Right lobe of liver (tissue), 4 donors: ENCODE results near the gene DNAJC10.

ENCODE experiments used
- CTCF ChIP-seq, 4 donors: fragments of 200-600 bp in 3 of 4; fragments of 450-650 bp in 1 of 4; IDR thresholded peaks; one replicate each; pipeline versions ENCODE4 v1.5.1 to v1.8.0; 2016 to 2022; ENCODE audit warnings: antibody characterized with exemption in 4 of 4, mild to moderate bottlenecking in 2 of 4
- POLR2A ChIP-seq: fragments of 450-650 bp; IDR thresholded peaks from one replicate; pipeline ENCODE4 v1.6.1; 2017; ENCODE audit warnings: antibody characterized with exemption, mild to moderate bottlenecking
- donor health status: DM: no; HTN: no; CAD: no.
- donor health status: DM: no; HTN: no; CAD: no.
- donor health status: DM: no; HTN: yes; CAD: no.

GRCh38 chr2:182718459-182718858 is 2.4 kb downstream of the DNAJC10 start:
- TF ChIP-seq CTCF (IDR thresholded peaks at IDR 0.05): no peak
- no peak for TF ChIP-seq POLR2A
